Effector memory CD4-positive, alpha-beta T cell (primary cell): ENCODE data around the gene MFNG.

Experiments used
- DNase-seq, 3 donors: peaks; one replicate each; pipeline ENCODE4 v3.0.0-alpha.2; 2020
- H3K27ac ChIP-seq: 2 replicates; pipeline ENCODE4 v1.7.0; 2013; ENCODE audit warnings: mild to moderate bottlenecking, low read length, moderate library complexity; ENCODE audit not compliant: insufficient read depth, poor library complexity, severe bottlenecking
- H3K27me3 ChIP-seq: replicated peaks from 2 replicates; pipeline ENCODE4 v1.7.0; 2013; ENCODE audit warnings: mild to moderate bottlenecking, low read length; ENCODE audit not compliant: insufficient read depth, control insufficient read depth, poor library complexity, severe bottlenecking
- H3K36me3 ChIP-seq: 2 replicates; pipeline ENCODE4 v1.7.0; 2013; ENCODE audit warnings: mild to moderate bottlenecking, low read length, moderate library complexity; ENCODE audit not compliant: control insufficient read depth, insufficient read depth
- H3K4me1 ChIP-seq: 2 replicates; pipeline ENCODE4 v1.7.0; 2013; ENCODE audit warnings: low read length, mild to moderate bottlenecking; ENCODE audit not compliant: control insufficient read depth, insufficient read depth, poor library complexity, severe bottlenecking
- H3K4me3 ChIP-seq: 2 replicates; pipeline ENCODE4 v1.7.0; 2013; ENCODE audit warnings: low read length, low read depth, mild to moderate bottlenecking; ENCODE audit not compliant: insufficient read depth, poor library complexity, severe bottlenecking
- H3K9me3 ChIP-seq: 2 replicates; pipeline ENCODE4 v1.7.0; 2013; ENCODE audit warnings: mild to moderate bottlenecking, low read length, moderate library complexity; ENCODE audit not compliant: control insufficient read depth

Gene MFNG

GRCh38 chr22:37485395-37486223 is 575 bp downstream of the MFNG start:
- no peak for DNase-seq
- Histone ChIP-seq H3K27ac (peak overlapping the region; percentile 84), H3K4me3 (peak overlapping the region; percentile 75), H3K9me3 (no peaks in the 10 kb centered on the region), H3K4me1 (peaks cover 63% of the 10 kb centered on the region), H3K27me3 (no peaks in the 10 kb centered on the region), H3K36me3 (peaks cover 11% of the 10 kb centered on the region)

GRCh38 chr22:37484480-37485394 is 1.4 kb downstream of the MFNG start:
- peak; percentile 71 to 77 (median 75) for DNase-seq
- Histone ChIP-seq H3K4me1 (peaks cover 63% of the 10 kb centered on the region), H3K27ac (peak overlapping the region; percentile 84), H3K4me3 (peak overlapping the region; percentile 75), H3K27me3 (no peaks in the 10 kb centered on the region), H3K36me3 (peaks cover 20% of the 10 kb centered on the region), H3K9me3 (no peaks in the 10 kb centered on the region)

- no peak overlapping the region for H3K4me3 ChIP-seq
- no peaks in the 10 kb centered on the region for H3K27me3 ChIP-seq
- DNase-seq: no peak
- peak overlapping the region; percentile 84 for H3K27ac ChIP-seq
- H3K9me3 ChIP-seq: no peaks in the 10 kb centered on the region
- H3K36me3 ChIP-seq: peaks cover 37% of the 10 kb centered on the region
- peaks cover 49% of the 10 kb centered on the region for H3K4me1 ChIP-seq
Observed at GRCh38 chr22:37483050-37483449, 3.1 kb downstream of the MFNG start.

GRCh38 chr22:37482244-37482643 is 3.9 kb downstream of the MFNG start:
- peaks cover 43% of the 10 kb centered on the region for H3K4me1 ChIP-seq
- DNase-seq: no peak

GRCh38 chr22:37481347-37481907 is 4.8 kb downstream of the MFNG start:
- Histone ChIP-seq H3K4me1 (peaks cover 36% of the 10 kb centered on the region), H3K27me3 (no peaks in the 10 kb centered on the region), H3K4me3 (no peak overlapping the region), H3K27ac (peak overlapping the region; percentile 36), H3K9me3 (no peaks in the 10 kb centered on the region), H3K36me3 (peaks cover 53% of the 10 kb centered on the region)
- no peak for DNase-seq

More at GRCh38 chr22:37482244-37482643, 3.9 kb downstream of the MFNG start:
- no peaks in the 10 kb centered on the region for H3K9me3 ChIP-seq
- peaks cover 45% of the 10 kb centered on the region for H3K36me3 ChIP-seq
- H3K4me3 ChIP-seq: no peak overlapping the region
- H3K27me3 ChIP-seq: no peaks in the 10 kb centered on the region
- H3K27ac ChIP-seq: peak overlapping the region; percentile 33

- DNase-seq: no peak
- Histone ChIP-seq H3K36me3 (peaks cover 61% of the 10 kb centered on the region), H3K27me3 (no peaks in the 10 kb centered on the region), H3K27ac (no peak overlapping the region), H3K9me3 (no peaks in the 10 kb centered on the region), H3K4me3 (no peak overlapping the region), H3K4me1 (peaks cover 36% of the 10 kb centered on the region)
Observed at GRCh38 chr22:37480387-37481346, 5.5 kb downstream of the MFNG start.

GRCh38 chr22:37479196-37479595 is 7.0 kb downstream of the MFNG start:
- DNase-seq: no peak
- peaks cover 75% of the 10 kb centered on the region for H3K36me3 ChIP-seq

GRCh38 chr22:37476389-37477329 is 9.5 kb downstream of the MFNG start:
- H3K4me3 ChIP-seq: no peak overlapping the region
- peaks cover 93% of the 10 kb centered on the region for H3K36me3 ChIP-seq
- peak overlapping the region; percentile 11 for H3K27ac ChIP-seq
- H3K4me1 ChIP-seq: peaks cover 4% of the 10 kb centered on the region
- DNase-seq: no peak
- H3K27me3 ChIP-seq: no peaks in the 10 kb centered on the region
- no peaks in the 10 kb centered on the region for H3K9me3 ChIP-seq

More at GRCh38 chr22:37479196-37479595, 7.0 kb downstream of the MFNG start:
- Histone ChIP-seq H3K27ac (no peak overlapping the region), H3K9me3 (no peaks in the 10 kb centered on the region), H3K27me3 (no peaks in the 10 kb centered on the region), H3K4me1 (peaks cover 25% of the 10 kb centered on the region), H3K4me3 (no peak overlapping the region)
